NB4 (cell line): ENCODE measurements around the gene FOXRED1.

Experiments used
- MYC ChIP-seq: IDR thresholded peaks from 2 replicates; pipeline ENCODE4 v1.6.1; 2011; ENCODE audit warnings: low read depth, low read length
- POLR2A ChIP-seq: IDR thresholded peaks from 2 replicates; pipeline ENCODE4 v1.6.1; 2011; ENCODE audit warnings: mild to moderate bottlenecking; ENCODE audit not compliant: insufficient read length; ENCODE audit errors: extremely low read depth
- TF ChIP-seq, protein P1 (sequence below): IDR thresholded peaks from one replicate; pipeline ENCODE4 v1.5.1; 2012; ENCODE audit warnings: low read depth, low read length

- TF ChIP-seq, protein P1, sequence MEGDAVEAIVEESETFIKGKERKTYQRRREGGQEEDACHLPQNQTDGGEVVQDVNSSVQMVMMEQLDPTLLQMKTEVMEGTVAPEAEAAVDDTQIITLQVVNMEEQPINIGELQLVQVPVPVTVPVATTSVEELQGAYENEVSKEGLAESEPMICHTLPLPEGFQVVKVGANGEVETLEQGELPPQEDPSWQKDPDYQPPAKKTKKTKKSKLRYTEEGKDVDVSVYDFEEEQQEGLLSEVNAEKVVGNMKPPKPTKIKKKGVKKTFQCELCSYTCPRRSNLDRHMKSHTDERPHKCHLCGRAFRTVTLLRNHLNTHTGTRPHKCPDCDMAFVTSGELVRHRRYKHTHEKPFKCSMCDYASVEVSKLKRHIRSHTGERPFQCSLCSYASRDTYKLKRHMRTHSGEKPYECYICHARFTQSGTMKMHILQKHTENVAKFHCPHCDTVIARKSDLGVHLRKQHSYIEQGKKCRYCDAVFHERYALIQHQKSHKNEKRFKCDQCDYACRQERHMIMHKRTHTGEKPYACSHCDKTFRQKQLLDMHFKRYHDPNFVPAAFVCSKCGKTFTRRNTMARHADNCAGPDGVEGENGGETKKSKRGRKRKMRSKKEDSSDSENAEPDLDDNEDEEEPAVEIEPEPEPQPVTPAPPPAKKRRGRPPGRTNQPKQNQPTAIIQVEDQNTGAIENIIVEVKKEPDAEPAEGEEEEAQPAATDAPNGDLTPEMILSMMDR, result no peak
- TF ChIP-seq POLR2A (no peak), MYC (no peak)
Measured at GRCh38 chr11:126267650-126268049, 1.3 kb upstream of the FOXRED1 start.
